ENCODE data around the gene GALNT9. TPM values are rescaled to one million over a fixed set of nuclear protein-coding genes. Genes with fewer than 3 reads are reported as not detected.

Gene GALNT9
- polyA plus RNA-seq, 3 donors: not detected

- no peak overlapping the region for H2AFZ ChIP-seq (ENCODE audit: insufficient read depth, low read depth, low read length, poor library complexity, severe bottlenecking)
- H3K4me2 ChIP-seq (replicated peaks; ENCODE audit: extremely low read depth, low read length, poor library complexity, severe bottlenecking): no peak overlapping the region
- H3K4me3 Mint-ChIP-seq: no peak overlapping the region
- TF ChIP-seq, protein P1, sequence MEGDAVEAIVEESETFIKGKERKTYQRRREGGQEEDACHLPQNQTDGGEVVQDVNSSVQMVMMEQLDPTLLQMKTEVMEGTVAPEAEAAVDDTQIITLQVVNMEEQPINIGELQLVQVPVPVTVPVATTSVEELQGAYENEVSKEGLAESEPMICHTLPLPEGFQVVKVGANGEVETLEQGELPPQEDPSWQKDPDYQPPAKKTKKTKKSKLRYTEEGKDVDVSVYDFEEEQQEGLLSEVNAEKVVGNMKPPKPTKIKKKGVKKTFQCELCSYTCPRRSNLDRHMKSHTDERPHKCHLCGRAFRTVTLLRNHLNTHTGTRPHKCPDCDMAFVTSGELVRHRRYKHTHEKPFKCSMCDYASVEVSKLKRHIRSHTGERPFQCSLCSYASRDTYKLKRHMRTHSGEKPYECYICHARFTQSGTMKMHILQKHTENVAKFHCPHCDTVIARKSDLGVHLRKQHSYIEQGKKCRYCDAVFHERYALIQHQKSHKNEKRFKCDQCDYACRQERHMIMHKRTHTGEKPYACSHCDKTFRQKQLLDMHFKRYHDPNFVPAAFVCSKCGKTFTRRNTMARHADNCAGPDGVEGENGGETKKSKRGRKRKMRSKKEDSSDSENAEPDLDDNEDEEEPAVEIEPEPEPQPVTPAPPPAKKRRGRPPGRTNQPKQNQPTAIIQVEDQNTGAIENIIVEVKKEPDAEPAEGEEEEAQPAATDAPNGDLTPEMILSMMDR (IDR thresholded peaks at IDR 0.05): no peak
- H3K27me3 Mint-ChIP-seq (ENCODE audit: low read depth in 3 of 3): peaks cover 0 to 5% (median 0%) of the 10 kb centered on the region in 3 donors
- H3K9ac ChIP-seq (ENCODE audit: insufficient read depth, low read length, poor library complexity, severe bottlenecking): no peak overlapping the region
- peaks cover 4 to 7% of the 10 kb centered on the region in 2 donors for H3K4me1 ChIP-seq (ENCODE audit: control insufficient read depth in 1 of 2, insufficient read depth in 2 of 2, low read length in 2 of 2)
- H3K79me2 ChIP-seq (ENCODE audit: insufficient read depth, low read length): no peaks in the 10 kb centered on the region
- no peak overlapping the region for H3K4me3 ChIP-seq (replicated peaks in 1 of 3; ENCODE audit: low read depth in 2 of 3, low read length in 3 of 3)
- peaks cover 24 to 44% of the 10 kb centered on the region in 2 donors for H3K36me3 ChIP-seq (replicated peaks in 1 of 2; ENCODE audit: control insufficient read depth in 1 of 2, insufficient read depth in 2 of 2, low read length in 2 of 2)
- H3K27ac ChIP-seq (ENCODE audit: low read depth in 1 of 2, low read length in 2 of 2): no peak overlapping the region
- H3K27ac Mint-ChIP-seq: no peak overlapping the region
- 100% methylated on average over 2 of the region's 9 CpGs for WGBS (ENCODE audit: insufficient coverage)
- peaks cover 7% of the 10 kb centered on the region for H3K4me1 Mint-ChIP-seq
- H3K9me3 ChIP-seq (replicated peaks in 1 of 2; ENCODE audit: control insufficient read depth in 1 of 2, insufficient read depth in 1 of 2, low read length in 2 of 2): no peaks in the 10 kb centered on the region
- H3K36me3 Mint-ChIP-seq: peaks cover 4 to 26% of the 10 kb centered on the region in 2 donors
- intact Hi-C loops (cut with micrococcal nuclease): loop anchor here in 1 of 2 donors (5.0 kb wide), 1 partner anchor 465 kb away; the partner anchor contains the start of gene P2RX2
- H3K9me3 Mint-ChIP-seq: peaks cover 0 to 5% (median 0%) of the 10 kb centered on the region in 7 donors
- H4K20me1 ChIP-seq (ENCODE audit: insufficient read depth, low read length): no peaks in the 10 kb centered on the region
- DNase-seq: no peak
- H3K27me3 ChIP-seq (ENCODE audit: control insufficient read depth in 2 of 2, insufficient read depth in 2 of 2, low read length in 2 of 2): no peaks in the 10 kb centered on the region
Observed at GRCh38 chr12:132152411-132152821, 177.0 kb downstream of the GALNT9 start.

- H3K36me3 Mint-ChIP-seq: peaks cover 4 to 29% of the 10 kb centered on the region in 2 donors
- peaks cover 29 to 42% of the 10 kb centered on the region in 2 donors for H3K36me3 ChIP-seq (replicated peaks in 1 of 2; ENCODE audit: control insufficient read depth in 1 of 2, insufficient read depth in 2 of 2, low read length in 2 of 2)
- H3K27ac ChIP-seq (ENCODE audit: low read depth in 1 of 2, low read length in 2 of 2): no peak overlapping the region
- no peaks in the 10 kb centered on the region for H4K20me1 ChIP-seq (ENCODE audit: insufficient read depth, low read length)
- 93% methylated on average over 32 of the region's 32 CpGs for WGBS (ENCODE audit: insufficient coverage)
- H3K79me2 ChIP-seq (ENCODE audit: insufficient read depth, low read length): no peaks in the 10 kb centered on the region
- intact Hi-C loops (cut with micrococcal nuclease): loop anchor here in 1 of 2 donors (5.0 kb wide), 1 partner anchor 465 kb away; the partner anchor contains the start of gene P2RX2
- H3K4me2 ChIP-seq (replicated peaks; ENCODE audit: extremely low read depth, low read length, poor library complexity, severe bottlenecking): no peak overlapping the region
- no peak overlapping the region for H3K27ac Mint-ChIP-seq
- no peak overlapping the region for H3K4me3 ChIP-seq (replicated peaks in 1 of 3; ENCODE audit: low read depth in 2 of 3, low read length in 3 of 3)
- no peak overlapping the region for H2AFZ ChIP-seq (ENCODE audit: insufficient read depth, low read depth, low read length, poor library complexity, severe bottlenecking)
- no peaks in the 10 kb centered on the region for H3K27me3 ChIP-seq (ENCODE audit: control insufficient read depth in 2 of 2, insufficient read depth in 2 of 2, low read length in 2 of 2)
- H3K27me3 Mint-ChIP-seq (ENCODE audit: low read depth in 3 of 3): peaks cover 0 to 5% (median 0%) of the 10 kb centered on the region in 3 donors
- no peaks in the 10 kb centered on the region for H3K9me3 ChIP-seq (replicated peaks in 1 of 2; ENCODE audit: control insufficient read depth in 1 of 2, insufficient read depth in 1 of 2, low read length in 2 of 2)
- peaks cover 7% of the 10 kb centered on the region for H3K4me1 Mint-ChIP-seq
- no peak overlapping the region for H3K9ac ChIP-seq (ENCODE audit: insufficient read depth, low read length, poor library complexity, severe bottlenecking)
- no peak for DNase-seq
- H3K4me1 ChIP-seq (ENCODE audit: control insufficient read depth in 1 of 2, insufficient read depth in 2 of 2, low read length in 2 of 2): peaks cover 4 to 7% of the 10 kb centered on the region in 2 donors
- peaks cover 0 to 5% (median 0%) of the 10 kb centered on the region in 7 donors for H3K9me3 Mint-ChIP-seq
- TF ChIP-seq, protein P1 (IDR thresholded peaks at IDR 0.05): no peak
- no peak overlapping the region for H3K4me3 Mint-ChIP-seq
Observed at GRCh38 chr12:132151766-132152410, 177.5 kb downstream of the GALNT9 start.
